ENCODE data around the gene TCERG1L. TPM values are rescaled to one million over a fixed set of nuclear protein-coding genes. Genes with fewer than 3 reads are reported as not detected.
"Not testable (repeated sequence)": the region's sequence is repeated elsewhere in the genome, so short reads cannot be mapped to it uniquely, and the experiment has no call there.

The TCERG1L gene
- polyA plus RNA-seq, 5 donors: 0.36 to 0.68 (median 0.50) TPM

- no peak for DNase-seq
Observed at GRCh38 chr10:131109291-131109690, 202.2 kb downstream of the TCERG1L start.

DNA sequence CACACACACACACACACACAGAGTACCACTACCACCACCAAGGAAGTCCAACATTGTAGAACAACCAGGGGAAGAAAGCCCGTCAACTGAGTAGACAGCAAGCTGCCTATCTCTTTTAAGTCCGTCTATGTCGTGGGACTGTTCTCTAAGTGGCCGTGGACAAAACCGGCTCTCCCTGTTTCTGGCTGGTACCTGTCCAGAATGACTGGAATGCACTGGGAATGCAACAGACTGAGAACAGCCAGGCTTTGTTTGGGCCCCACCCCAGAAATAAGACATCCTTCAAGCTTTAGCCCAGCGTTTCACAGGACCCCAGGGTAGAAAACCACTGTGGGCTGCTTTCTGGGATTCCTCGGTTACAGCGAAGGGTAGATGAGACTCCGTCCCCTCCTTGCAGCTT, 203.6 kb downstream of the TCERG1L start:
- no peak for DNase-seq

DNA sequence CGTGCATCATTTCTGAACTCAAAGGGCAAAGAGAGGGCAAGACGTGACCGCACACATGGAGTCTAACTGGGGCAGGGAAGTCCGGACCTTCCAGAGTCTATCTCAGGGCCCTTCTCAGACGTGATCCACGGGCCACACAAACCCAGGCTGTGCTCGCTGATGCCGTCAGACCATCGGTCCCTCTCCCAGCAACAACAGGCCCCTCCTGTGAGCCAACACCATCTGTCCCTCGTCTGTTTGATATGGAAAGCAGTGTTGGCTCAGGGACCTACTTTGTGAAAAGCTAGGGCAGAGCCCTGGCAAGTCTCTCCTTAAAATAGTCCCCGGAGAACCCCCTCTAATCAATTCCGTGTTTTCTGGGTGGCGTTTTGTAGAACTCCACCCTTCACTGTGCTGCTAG, 208.8 kb downstream of the TCERG1L start:
- no peak for DNase-seq

DNA sequence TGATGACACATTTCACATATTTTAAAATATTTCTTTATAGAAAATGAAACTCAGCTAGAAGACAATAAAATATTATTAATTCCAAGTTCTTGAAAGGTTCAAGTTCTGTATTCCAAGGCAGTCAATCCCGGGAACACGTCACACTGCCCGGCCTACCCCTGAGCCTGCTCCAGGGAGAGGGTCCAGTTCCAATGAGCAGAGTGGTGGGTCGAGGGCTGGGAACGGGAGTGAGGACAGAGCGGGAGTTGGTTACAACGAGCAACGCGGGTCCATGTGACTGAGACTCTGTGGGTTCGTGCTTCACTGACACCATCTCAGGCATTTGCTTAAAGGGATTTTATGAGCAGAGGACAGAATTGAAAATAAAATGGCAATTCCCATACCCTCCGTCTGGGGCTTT, 209.4 kb downstream of the TCERG1L start:
- no peak for DNase-seq

- DNase-seq: not testable (repeated sequence)
Observed at GRCh38 chr10:131100418-131101410, 210.8 kb downstream of the TCERG1L start.

DNA sequence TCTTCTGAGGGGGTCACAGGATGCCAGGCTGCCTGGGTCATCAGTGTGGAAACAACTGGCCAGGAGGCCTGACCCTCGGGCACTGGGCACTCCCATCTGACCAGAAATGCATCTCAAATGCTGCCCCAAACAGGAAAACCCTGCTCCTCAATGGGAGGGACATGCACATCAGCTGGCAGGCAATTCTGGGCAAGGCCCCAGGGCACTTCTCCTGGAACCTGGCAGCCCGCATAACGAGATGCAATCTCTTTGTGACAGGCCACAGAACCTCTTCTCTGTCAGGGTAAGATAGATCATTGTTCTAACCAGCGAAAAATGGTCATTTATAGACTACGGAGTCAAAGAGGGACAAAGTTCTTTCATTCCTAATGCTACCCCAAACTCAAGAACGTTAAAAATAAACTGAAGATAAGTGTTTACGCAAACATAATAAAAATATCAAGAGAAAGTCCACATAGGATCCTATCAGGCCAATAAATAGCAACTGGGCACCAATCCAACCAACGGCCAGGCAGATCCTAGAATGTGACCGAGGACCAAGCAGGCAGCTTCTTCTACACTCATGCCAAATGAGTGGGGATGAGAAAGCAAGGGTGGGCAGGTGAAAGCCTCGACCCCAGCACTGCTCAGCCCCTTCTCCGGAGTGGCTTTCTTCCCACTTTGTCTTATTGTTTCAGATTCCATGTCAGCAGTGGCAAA, 212.3 kb downstream of the TCERG1L start:
- no peak for DNase-seq

GRCh38 chr10:131098416-131098952, 213.0 kb downstream of the TCERG1L start:
- no peak for DNase-seq

GRCh38 chr10:131096031-131096430, 215.5 kb downstream of the TCERG1L start:
- no peak for DNase-seq

DNA sequence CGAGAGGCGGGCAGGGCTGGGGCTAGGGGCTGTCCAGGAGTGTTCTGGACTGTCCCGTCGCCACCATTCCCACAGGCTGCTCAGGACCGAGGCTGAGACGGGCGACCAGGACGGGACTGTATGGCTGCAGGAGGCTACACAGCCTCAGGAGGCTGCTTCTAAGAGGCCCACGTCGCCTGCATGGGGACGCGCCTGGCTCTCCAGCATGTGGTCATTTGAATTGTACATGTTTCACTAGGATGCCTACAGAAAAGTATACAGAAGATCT, 216.3 kb downstream of the TCERG1L start:
- no peak for DNase-seq

- DNase-seq: peak; percentile 64 to 77
Observed at GRCh38 chr10:131094527-131095312, 216.8 kb downstream of the TCERG1L start.

DNA sequence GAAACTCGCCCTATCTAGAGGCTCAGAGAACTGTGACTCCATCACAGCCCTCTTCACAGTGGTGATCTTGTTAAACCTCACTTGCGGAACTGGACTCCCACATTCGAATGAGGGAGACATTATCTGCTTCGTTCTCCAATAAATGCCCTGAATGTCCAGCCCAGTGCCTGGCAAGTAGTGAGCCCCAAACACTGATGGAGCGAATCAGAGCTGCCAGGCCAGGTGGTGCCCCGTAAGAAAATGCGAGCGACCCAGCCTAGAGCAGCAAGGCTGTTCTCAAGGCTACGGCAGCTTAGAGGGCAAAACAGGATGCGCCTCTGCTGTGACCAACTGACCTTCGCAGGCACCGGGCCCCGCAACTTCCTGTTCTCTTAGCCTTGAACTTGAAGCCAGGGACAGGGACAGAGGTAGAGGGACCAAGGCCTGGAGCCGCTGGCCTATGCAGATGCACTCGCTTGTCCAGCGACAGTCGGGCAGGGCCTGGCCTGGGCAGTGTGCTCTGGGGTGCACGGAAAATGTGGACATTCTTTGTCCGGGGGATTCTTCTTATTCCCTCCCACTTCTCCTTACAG, 217.6 kb downstream of the TCERG1L start:
- DNase-seq: no peak

- DNase-seq: no peak
Observed at GRCh38 chr10:131093346-131093745, 218.2 kb downstream of the TCERG1L start.

DNA sequence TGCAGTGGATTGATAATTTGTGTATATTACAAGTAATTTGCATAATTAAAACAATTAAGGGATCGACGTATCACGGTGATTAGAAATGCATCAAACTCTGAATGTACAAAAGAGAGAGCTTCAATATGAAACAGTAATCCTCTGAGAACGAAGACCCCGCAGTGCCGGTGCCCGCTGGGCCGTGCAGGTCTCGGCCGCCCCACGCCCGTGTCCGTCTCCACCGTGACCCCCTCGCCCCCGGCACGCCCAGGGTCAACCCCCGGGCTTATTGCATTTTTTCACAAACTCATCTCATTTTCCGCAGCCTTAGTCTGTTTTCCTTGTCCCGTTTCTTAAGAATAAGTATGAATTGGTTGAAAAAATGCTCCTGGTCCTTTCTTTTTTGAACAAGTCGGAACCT, 218.6 kb downstream of the TCERG1L start:
- no peak for DNase-seq

DNA sequence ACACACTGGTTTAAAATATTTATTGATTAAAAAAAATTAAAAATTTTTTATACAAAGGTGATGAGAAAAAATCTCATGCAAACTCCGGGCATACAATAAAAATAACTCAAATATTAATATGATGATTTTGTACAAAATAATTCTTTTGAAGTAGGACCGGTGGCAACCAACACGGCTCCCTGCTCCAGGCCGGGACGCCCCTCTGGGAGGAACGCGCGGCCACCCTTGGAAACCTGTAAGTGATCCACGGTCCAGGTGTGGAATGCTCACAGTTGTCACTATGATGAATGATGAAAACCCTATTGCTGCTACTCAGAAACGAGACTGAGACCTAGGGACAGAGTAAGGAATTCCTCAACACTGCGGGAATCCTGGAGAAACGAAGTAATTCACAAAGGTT, 219.1 kb downstream of the TCERG1L start:
- DNase-seq: no peak

DNA sequence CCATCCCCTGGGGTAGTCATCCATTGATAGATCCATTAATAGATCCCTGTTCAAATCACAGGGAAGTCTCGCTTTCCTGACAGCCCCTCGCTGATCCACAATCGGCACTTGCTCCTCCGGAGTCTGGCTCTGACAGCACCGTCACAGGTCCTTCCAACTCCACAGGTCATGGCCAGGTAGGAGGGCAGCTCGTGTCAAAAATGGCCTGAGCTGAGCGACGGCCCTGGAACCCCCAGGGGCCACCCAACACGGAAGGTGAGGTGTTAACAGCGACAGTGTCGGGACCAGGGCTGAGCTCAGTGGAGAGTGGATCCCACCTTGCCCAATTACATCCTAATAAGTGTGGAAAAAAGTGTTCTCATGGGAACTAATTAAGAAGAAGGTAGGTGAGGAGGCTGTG, 219.8 kb downstream of the TCERG1L start:
- no peak for DNase-seq

GRCh38 chr10:131090761-131091661, 220.5 kb downstream of the TCERG1L start:
- no peak for DNase-seq

DNA sequence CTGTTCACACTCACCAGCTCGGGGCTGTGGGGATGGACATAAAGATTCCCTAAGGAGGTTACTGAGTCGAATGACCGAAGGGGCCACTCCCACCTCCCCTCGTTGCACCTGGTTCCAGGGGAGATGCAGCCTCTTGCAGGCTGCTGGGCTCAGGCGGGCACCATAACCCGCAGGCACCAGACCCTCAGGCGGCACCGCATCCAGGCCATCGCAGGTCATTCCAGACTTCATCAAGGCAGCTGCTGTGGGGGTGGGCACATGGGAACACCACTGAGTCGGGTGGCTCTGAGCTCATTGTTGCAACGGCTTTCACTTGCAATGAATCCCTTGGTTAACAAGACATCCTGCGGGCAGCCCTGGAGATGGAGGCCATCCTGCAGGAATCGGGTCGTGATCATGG, 221.7 kb downstream of the TCERG1L start:
- no peak for DNase-seq

- no peak for DNase-seq
Observed at GRCh38 chr10:131089150-131089549, 222.4 kb downstream of the TCERG1L start.

DNA sequence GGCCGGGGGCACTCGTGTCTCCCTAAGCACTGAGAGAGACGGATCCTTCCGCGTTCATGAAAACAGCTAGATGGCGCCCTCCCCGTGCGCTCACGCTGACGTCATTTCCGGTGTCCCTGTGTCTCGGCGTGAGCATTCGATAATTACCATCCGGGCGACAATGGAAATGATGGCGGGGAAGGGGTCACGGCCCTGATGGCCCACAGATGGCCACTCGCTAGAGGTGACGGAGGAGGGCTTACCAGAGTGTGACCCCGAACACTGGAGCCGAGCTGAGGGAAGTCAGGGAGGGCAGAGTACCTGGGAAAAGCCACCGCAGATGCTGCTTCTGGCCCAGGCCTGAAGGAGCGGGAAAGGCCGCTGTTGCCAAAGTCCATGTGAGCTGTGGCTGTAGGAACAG, 222.9 kb downstream of the TCERG1L start:
- no peak for DNase-seq

GRCh38 chr10:131087464-131088215, 223.9 kb downstream of the TCERG1L start:
- DNase-seq: no peak

Data from right lung (tissue), 5 donors.